HG03442 (cell line): ENCODE data around the gene ADAR.

Source experiments
- ATAC-seq: cut with Tn5 transposase; IDR thresholded peaks from one replicate; pipeline ENCODE4 v1.9.1; 2021; ENCODE audit warnings: mild to moderate bottlenecking, moderate library complexity; ENCODE audit not compliant: unreplicated experiment

ADAR gene

DNA sequence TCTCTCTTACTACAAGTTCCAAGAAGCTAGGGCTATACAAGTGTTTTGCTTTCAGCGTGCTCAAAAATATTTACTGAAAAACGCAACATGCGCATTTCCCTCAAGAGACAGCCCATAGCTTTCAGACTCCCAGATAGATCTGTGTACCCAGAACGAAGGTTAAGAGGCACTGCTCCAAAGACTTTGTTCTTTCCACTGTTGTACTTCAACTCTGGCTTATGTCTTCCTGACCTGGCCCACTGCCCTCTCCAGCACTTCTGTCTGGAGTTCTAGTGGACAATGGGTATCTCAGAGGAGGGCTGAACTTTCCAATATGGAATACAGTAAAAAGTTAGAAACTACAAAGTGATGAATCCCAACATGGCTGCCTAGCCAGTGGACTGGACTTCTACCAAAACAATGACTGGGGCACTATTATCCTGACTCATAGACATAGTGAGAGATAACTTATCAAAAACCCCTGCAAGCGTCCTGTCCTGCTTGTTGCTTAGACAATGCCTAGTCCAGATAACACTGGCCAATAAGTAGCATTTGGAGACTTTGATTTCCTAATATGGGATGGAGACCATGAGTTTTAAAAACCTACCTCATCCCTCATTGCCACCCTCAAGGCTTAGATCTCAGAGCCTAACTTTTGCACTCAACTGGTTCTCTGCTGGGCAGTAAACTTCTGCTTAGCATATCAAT is 8.8 kb upstream of the ADAR start:
- ATAC-seq = no peak

DNA sequence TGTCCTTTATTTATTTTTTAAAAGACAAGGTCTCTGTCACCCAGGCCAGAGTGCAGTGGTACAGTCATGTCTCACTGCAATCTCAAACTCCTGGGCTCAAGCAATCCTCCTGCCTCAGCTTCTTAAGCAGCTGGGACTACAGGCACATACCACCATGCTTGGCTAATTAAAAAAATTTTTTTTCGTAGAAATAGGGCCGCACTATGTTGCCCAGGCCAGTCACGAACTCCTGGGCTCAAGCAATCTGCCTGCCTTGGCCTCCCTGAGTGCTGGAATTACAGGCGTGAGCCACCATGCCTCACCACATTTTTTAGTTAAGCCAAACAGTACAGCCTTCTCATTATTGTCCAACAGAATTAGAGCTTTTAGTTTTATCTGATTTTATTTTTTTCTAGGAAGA is 7.4 kb upstream of the ADAR start:
- no peak for ATAC-seq

DNA sequence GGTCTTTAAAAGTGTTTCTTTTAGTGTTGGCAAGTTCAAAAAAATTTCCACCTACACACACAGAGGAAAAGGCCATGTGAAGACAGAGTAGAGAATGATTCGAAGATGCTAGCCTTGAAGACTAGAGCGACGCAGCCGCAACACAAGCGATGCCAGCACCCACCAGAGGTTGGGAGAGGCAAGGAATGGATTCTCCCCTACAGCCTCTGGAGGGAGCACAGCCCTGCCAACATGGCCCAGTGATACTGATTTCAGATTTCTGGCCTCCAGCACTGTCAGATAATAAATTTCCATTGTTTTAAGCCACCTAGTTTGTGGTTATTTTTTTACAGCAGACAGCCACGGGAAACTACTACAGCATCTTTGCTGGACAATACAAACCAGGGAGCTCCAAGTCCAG is 6.9 kb upstream of the ADAR start:
- no peak for ATAC-seq

DNA sequence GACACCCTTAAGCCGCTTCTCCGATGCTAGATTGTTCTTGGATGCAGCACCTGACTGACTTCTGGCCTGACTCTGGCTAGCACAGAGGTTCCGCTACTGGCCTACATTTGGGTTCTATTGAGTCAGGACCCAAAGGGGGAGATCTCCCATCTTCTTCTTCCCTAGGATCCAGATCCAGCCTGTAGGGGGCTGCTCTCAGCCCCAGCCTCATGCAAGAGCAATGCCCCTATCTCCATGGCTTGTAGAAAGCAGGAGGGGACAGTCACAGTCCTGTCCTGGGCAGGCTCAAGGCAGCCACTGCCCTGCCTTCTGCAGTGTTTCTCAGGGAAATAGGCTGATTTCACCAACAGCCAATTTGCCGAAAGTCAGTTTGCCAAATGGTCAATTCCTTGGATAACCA is 6.3 kb upstream of the ADAR start:
- ATAC-seq = no peak

DNA sequence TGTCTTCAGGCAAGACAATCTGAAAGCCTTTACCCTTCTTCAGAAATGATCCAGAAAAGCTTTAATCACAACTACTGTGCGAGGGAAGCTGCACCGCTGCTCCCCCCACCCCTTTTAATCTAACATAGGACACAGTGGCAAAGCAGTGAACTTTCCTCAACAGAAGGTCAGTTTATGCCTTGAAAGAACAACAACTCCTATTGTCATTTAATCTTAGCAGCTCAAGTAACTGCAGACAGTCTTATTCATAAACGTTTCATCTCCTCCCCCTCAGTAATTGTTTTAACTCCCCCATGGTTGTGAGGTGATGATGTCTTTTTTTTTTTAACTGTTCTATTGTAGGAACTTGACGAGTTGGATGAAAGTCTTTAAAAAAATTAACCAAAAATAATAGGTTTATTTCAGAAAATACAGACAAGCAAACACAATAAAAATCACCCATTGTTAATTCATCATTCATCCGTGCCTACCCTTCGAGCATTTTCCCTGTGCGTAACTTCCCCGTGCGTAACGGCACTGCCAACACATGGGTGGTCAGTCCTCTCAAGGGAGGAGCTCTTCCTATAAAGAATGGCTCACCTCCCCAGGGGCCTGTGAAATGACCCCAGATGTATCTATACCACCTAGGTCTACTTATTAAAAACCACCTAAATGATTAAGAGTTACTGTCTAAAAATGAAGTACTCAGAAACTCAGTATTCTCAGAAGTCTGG is 3.3 kb upstream of the ADAR start:
- no peak for ATAC-seq

DNA sequence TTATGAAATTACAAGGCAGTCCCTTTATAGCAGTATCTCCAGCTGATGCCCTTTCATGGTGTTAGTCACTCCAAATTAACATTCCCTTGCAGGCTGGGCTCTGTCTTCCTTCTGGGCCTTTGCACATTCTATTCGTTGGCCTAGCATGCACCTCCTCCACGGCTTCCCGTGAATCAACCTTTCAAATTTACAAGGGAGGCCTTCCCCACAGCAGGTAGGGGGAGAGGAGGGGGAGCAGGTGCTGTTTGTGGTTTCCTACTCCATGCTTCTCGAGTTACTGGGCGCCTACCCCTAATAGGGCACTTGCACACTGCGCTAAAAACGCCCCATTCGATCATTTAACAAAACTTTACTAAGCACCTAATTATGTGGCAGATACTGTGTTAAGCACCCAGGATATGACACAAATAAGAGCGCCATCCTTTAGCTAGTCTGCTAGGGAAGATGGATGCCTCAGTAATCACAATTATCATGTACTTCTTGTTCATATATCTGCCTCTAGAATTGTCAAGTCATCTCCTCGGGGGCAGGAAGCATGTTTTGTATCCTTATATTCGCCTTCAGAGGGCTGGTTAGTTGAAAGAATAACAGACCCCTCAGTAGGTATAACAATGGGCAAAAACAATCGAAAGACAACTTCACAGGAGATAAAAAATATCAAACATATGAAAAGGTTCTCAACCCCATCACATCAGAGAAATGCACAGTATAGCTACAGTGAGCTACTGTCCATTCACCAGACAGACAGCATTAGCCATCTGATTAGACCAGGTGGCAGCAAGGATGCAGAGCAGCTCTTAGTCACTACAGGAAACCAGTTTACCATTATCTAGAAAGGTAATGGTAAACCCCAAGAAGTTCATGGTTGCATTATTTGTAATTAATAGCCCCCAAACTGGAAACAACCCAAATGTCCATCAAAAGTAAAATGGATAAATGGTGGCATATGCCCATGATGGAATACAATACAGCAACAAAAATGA is 1.7 kb upstream of the ADAR start:
- ATAC-seq = no peak

DNA sequence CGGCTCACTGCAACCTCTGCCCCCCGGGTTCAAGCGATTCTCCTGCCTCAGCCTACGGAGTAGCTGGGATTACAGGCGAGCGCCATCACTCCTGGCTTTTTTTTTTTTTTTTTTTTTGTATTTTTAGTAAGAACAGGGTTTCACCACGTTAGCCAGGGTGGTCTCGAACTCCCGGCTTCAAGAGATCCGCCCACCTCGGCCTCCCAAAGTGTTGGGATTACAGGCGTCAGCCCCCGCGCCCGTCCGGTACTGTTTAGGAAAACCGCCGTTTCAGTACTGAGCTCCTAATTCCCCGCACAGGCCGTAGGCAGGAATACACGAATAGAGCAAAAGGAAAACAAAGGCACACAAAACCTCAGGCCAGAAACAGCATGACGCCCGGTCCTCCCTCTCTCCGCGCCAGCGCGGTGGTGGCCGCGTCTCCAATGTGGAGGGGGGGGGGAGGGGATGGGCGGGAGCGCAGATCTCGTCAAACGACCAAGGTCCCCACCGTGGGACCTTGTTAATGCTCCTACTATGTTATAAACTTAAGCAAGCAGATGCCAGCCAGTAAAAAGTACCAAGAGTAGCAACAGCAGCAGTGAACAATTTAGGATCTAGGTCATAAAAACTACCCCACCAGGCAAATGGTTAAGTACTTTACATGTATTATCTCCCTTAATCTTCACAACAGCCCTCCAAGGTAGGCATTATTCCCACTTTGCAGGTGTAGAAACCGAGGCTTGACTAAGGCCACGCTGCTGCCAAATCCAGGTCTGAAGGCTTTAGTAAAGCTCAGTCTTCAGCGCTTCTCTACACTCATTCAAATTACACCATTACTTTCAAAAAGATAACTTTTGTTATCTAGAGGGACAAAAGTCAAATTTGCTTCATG is 648 bp upstream of the ADAR start:
- ATAC-seq = no peak

DNA sequence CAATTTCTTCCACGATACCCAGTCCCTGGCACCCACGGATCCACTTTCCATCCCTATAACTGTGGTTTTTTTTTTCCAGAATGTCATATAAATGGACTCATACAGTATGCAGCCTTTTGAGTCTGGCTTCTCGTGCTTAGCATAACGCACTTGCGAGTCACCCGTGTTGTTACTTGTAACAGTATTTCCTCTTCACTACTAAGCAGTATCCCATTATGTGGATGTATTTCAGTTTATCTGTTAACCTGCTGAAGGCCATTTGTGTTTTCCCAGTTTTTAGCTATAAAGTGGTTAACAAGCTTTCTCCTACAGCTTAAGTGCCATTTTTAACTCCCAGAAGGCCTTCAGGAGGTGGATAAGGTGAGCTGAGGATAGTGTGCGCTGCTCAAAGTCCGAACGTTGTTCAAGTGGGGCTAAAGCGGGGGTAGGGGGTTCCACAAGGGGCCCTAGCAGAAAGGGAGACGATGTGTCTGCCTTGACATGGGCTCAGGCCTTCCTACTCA is 829 bp downstream of the ADAR start:
- no peak for ATAC-seq

DNA sequence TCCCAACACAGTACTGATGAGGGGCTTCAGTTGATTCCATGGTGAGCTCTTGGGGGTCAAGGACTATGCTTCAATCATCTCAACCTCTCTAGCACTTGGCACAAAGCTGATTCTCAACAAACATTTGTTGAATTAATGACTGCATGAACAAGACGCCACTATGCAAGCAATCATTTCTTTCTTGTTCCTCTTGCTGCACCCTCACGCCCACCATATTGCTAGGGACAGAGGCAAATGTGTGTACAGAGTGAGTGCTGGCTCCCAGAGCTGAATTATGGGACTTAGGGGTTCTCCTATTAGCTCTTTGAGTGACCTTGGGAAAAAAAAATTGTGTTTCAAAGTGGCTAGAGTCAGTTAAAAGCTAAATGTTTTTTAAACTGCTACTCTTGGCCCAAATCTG is 2.5 kb downstream of the ADAR start:
- no peak for ATAC-seq

DNA sequence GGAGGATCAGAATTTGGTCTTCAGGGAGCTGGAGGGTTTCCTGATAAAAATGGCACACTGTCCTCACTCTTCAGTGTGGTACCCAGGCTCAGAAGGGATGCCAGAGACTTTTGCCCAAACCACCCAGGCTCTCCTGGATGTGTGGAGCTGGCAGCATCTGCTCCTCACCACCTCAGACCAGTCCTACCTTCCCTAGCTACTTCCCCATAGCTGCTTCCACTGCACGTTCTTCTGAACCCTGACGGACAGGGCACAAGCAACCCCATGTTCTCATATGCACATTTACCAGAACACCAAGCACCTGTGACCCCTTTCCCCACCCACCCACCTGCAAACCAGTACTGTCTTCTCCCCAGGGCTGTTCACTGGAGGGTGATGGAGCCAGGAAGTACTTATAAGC is 4.7 kb downstream of the ADAR start:
- ATAC-seq = no peak

DNA sequence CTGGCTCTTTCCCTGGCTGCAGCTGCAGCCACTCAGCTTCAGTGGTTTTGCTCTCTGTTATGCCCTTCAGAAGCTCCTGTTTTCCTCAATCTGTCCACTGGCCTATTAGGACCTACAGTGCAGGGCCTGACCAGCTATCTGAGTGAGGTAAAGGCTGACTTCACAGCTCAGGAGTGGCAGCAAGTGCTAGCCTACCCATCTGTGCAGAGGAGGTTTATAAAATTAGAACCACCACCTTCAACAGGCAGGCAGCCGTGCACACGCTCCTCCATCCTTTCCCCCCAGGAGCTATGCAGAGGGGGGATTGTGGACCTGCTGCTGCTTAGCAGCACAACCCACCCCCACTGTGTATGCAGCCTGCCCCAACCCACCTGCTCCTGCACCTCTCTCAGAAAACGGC is 8.3 kb downstream of the ADAR start:
- no peak for ATAC-seq

DNA sequence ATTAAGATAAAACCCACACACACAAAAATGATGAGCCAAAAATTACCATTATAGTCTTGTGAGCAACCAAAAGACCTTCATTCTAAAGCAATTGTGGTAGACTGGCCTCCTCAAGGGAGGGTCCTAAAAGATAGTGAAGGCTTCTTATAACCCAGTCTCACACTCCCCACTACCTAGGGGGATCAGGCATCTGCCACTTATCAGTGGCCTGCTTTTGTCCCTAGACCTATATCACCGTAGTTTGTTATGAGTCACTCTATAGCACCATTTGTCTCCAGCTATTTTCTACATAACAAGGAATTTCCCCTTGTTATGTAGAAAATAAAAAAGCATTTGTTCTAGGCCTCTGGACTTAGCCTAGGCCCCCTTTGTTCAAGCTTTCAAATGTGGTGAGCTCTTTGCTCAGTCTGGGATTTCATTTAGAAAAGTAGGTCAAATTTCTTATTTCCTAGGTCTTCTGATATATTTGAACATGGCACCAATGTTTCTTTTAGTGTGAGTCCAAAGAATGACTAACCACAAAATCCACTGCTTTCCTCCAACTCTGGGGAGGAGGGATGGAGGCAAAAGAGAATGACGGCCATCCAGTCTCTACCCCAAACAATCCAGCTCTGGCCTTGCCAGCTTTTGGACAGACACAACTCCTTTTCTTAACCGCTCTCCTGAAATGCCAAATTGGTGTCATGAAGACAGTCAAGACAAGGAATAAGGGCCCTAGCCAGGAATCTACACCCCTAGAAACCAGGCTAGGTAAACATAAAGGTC is 8.9 kb downstream of the ADAR start:
- ATAC-seq = no peak

DNA sequence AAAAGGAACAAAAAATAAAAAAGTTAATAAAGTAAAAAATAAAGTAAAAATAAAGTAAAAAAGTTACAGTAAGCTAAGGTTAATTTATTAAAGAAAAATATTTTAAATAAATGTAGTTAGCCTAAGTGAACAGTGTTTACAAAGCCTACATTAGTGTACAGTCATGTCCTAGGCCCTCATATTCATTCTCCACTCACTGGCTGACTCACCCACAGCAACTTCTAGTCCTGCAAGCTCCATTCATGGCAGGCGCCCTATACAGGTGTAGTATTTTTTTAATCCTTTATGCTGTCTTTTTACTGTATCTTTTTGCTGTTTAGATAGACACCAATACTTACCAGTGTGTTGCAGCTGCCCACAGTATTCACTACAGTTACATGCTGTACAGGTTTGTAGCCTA is 12.4 kb downstream of the ADAR start:
- ATAC-seq = no peak

DNA sequence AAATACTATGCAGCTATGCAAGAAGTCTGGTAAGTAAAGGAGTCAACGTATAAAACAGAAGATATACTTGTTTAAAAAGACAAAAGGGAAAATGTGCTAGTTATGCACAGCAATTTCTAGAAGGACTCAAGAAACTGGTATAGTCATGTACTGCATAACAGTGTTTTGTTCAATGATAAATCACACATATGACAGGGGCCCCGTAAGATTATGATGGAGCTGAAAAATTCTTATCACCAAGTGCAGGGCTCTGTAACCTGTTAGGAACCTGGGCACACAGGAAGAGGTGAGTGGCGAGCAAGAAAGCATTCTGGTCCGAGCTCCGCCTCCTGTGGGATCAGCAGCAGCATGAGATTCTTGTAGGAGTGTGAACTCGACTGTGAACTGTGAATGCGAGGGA is 13.2 kb downstream of the ADAR start:
- no peak for ATAC-seq

DNA sequence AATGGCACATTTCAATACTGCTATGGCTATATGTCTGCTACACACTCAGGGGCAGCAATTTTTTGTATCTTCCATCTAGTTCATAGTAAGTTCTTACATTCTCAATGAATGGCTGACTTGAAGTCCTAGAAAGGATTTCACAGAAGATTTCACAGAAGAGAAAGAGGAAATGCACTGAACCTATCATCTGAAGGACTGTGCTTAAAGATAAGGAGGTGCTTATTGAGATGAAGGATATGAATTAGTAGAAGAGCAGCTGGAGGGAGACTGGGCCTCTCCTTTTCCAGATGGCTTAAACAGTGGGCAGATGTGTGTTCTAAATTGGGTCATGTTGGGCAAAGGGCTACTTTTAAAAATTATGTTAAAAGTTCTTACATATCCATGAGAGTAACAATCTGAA is 14.6 kb downstream of the ADAR start:
- no peak for ATAC-seq

DNA sequence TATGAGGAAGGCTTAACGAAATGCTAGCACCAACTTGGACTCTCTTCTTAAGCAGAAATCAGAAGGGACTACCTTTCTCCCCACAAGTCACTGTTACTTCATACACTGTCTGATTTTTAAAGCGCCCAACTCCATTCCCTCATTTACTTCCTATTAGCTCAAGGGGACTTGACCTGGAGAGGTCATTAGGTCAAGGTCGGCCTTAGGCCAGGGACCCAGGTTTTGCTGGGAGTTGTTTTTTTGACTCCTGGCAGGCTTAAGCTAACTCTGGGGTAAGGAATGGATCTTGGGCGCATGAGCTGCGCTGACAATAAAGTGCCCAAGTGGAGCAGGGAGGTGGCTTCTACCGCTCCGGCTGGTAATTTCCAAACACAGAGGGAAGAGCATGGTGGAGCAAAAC is 16.8 kb downstream of the ADAR start:
- ATAC-seq = no peak

DNA sequence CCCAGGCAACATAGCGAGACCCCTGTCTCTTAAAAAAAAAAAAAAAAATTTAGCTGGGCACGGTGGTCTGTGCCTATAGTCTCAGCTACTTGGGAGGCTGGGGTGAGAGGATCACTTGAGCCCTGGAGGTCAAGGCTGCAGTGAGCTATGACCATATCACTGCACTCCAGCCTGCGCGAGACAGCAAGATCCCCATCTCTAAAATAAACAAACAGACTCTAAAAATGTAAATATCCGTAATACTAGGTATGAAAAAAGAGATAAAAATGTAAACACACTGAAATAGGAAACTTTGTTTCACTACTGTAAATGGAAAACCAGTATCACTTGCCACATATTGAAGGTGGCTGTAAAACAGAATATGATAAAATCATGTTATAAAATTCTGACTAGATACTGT is 17.2 kb downstream of the ADAR start:
- ATAC-seq = no peak

DNA sequence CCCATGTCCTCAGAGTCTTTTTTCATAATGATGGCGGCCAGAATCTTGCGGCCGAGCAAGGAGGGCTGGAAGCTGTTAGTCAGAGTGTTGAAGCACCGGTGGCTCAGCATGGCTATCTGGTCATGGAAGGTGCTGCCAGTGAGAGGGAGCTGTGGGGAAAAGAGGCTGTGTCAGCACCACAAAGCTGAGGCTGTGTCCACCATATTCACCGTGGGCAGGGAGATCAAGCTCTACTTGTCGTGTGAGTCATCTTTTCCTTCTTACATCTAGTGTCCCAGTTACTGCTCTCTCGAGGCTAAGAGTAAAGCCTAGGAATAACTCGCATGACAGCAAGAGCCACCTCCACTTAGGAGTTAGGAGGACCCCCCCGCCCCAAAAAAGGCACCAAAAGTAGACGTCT is 18.2 kb downstream of the ADAR start:
- no peak for ATAC-seq

DNA sequence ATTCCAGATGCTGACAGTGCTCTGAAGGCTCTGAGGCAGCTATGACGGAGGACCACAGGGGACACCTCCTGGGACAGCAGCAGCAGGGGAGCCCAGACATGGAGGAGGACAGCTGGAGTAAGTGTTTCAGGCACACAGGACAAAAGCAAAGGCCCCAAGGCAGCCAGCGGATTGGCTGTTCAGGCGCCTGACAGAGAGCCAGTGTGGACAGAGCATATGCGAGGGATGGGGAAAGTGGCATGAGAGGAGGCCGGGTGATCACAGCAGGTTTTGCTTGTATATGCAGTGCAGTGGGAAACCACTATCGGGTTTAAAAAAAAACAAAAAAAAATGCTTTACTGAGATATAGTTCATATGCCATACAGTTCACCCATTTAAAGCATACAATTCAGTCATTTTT is 21.3 kb downstream of the ADAR start:
- ATAC-seq = no peak

DNA sequence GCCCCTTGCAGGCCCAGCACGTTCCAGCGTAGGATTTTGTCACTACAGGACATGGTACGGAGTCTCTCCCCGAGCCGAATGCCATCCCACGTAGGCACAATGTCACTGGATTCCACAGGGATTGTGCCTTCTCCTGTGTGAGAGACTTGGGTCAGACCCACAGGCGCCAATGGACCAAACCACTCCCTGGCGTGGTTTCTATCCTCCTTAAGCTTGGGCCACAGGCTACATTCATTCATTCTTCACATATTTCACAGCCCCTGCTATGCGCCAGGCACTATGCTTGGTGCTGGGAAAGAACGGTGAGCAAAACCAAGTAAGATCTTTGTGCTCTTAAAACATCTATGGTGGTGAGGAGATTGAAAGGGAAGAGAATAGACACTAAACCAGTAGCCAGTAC is 21.8 kb downstream of the ADAR start:
- no peak for ATAC-seq
